Progenitor cell of endocrine pancreas (in vitro differentiated cells): ENCODE measurements around the gene SCO2. TPM values are rescaled to one million over a fixed set of nuclear protein-coding genes. Genes with fewer than 3 reads are reported as not detected.

ENCODE experiments used
- DNase-seq: peaks from one replicate; pipeline ENCODE4 v3.0.0; 2021; ENCODE audit warnings: low spot score; ENCODE audit not compliant: unreplicated experiment
- H3K27ac Mint-ChIP-seq: 2 replicates; pipeline ENCODE4 v1.8.0; 2021; ENCODE audit warnings: mild to moderate bottlenecking, moderate library complexity, mixed read lengths
- H3K27me3 Mint-ChIP-seq: 2 replicates; pipeline ENCODE4 v1.8.0; 2021; ENCODE audit warnings: mixed read lengths
- H3K36me3 Mint-ChIP-seq: 2 replicates; pipeline ENCODE4 v1.8.0; 2022; ENCODE audit warnings: mixed read lengths; ENCODE audit not compliant: insufficient read depth
- H3K4me1 Mint-ChIP-seq: 2 replicates; pipeline ENCODE4 v1.8.0; 2021; ENCODE audit warnings: low read depth, mixed read lengths
- H3K4me3 Mint-ChIP-seq: 2 replicates; pipeline ENCODE4 v1.8.0; 2021; ENCODE audit warnings: low read depth, mild to moderate bottlenecking, moderate library complexity, mixed read lengths
- H3K9me3 Mint-ChIP-seq: 2 replicates; pipeline ENCODE4 v1.8.0; 2021; ENCODE audit warnings: low read depth, mixed read lengths
- CTCF ChIP-seq: fragments of 200-600 bp; sonication (generic); IDR thresholded peaks from one replicate; pipeline ENCODE4 v1.5.0; 2021; ENCODE audit warnings: antibody characterized with exemption, mild to moderate bottlenecking; ENCODE audit not compliant: unreplicated experiment
- total RNA-seq: library from RNA; stranded (reverse); gene quantifications from 2 replicates; pipeline ENCODE4 v1.2.1, GENCODE V29; 2021

SCO2 gene
- total RNA-seq, 1 donor from 2014 or later = 3.7 TPM

GRCh38 chr22:50479721-50480120, 45.7 kb downstream of the SCO2 start:
- no peak for DNase-seq
- Mint-ChIP-seq H3K27me3 (peaks cover 32% of the 10 kb centered on the region), H3K9me3 (no peaks in the 10 kb centered on the region), H3K4me1 (peaks cover 5% of the 10 kb centered on the region), H3K4me3 (no peak overlapping the region), H3K36me3 (no peaks in the 10 kb centered on the region), H3K27ac (no peak overlapping the region)
- no peak for TF ChIP-seq CTCF

- no peak overlapping the region for H3K4me3 Mint-ChIP-seq
- peaks cover 1% of the 10 kb centered on the region for H3K36me3 Mint-ChIP-seq
- TF ChIP-seq CTCF = no peak
- no peaks in the 10 kb centered on the region for H3K9me3 Mint-ChIP-seq
- H3K27me3 Mint-ChIP-seq = peaks cover 29% of the 10 kb centered on the region
- no peak for DNase-seq
- H3K4me1 Mint-ChIP-seq = peaks cover 17% of the 10 kb centered on the region
- H3K27ac Mint-ChIP-seq = no peak overlapping the region
These were observed 47.5 kb downstream of the SCO2 start for GRCh38 chr22:50477923-50478322.

- no peak overlapping the region for H3K27ac Mint-ChIP-seq
- peaks cover 20% of the 10 kb centered on the region for H3K4me1 Mint-ChIP-seq
- DNase-seq = no peak
- H3K4me3 Mint-ChIP-seq = peak overlapping the region; percentile 58
- H3K27me3 Mint-ChIP-seq = peaks cover 28% of the 10 kb centered on the region
- peaks cover 1% of the 10 kb centered on the region for H3K36me3 Mint-ChIP-seq
- no peak for TF ChIP-seq CTCF
- H3K9me3 Mint-ChIP-seq = no peaks in the 10 kb centered on the region
These were observed 48.5 kb downstream of the SCO2 start for GRCh38 chr22:50476868-50477267.

- no peak for TF ChIP-seq CTCF
- Mint-ChIP-seq H3K36me3 (peaks cover 1% of the 10 kb centered on the region), H3K4me1 (peaks cover 20% of the 10 kb centered on the region), H3K9me3 (no peaks in the 10 kb centered on the region), H3K27me3 (peaks cover 25% of the 10 kb centered on the region), H3K27ac (no peak overlapping the region), H3K4me3 (peak overlapping the region; percentile 67)
- DNase-seq = no peak
These were observed 49.8 kb downstream of the SCO2 start for GRCh38 chr22:50475652-50476002.

GRCh38 chr22:50474710-50475651, 50.4 kb downstream of the SCO2 start, which contains the start of gene SBF1:
TSS of gene SBF1 (minus strand) at chr22:50475035. CDS start at chr22:50474840, 195 bp downstream.
- peak; percentile 92 for DNase-seq
- peaks cover 19% of the 10 kb centered on the region for H3K27me3 Mint-ChIP-seq
- TF ChIP-seq CTCF = no peak
- peaks cover 25% of the 10 kb centered on the region for H3K4me1 Mint-ChIP-seq
- H3K4me3 Mint-ChIP-seq = peak within 1 kb of the TSS; percentile 92
- no peaks in the 10 kb centered on the region for H3K9me3 Mint-ChIP-seq
- H3K36me3 Mint-ChIP-seq = peaks cover 1% of the 10 kb centered on the region
- peak within 1 kb of the TSS; percentile 86 for H3K27ac Mint-ChIP-seq
